Left ventricle myocardium inferior (tissue), 1 donor: ENCODE data around the gene DENND5A. TPM values are rescaled to one million over a fixed set of nuclear protein-coding genes. Genes with fewer than 3 reads are reported as not detected.

Source experiments
- DNase-seq: peaks from one replicate; pipeline ENCODE4 v3.0.0-alpha.2; 2020
- H3K27ac ChIP-seq: fragments of 200-600 bp; replicated peaks from 2 replicates; pipeline ENCODE4 v1.8.0; 2021
- H3K27me3 ChIP-seq: fragments of 200-600 bp; 2 replicates; pipeline ENCODE4 v1.8.0; 2021; ENCODE audit warnings: low read depth
- H3K36me3 ChIP-seq: fragments of 200-600 bp; 2 replicates; pipeline ENCODE4 v1.8.0; 2021
- H3K4me1 ChIP-seq: fragments of 200-600 bp; 2 replicates; pipeline ENCODE4 v1.8.0; 2021
- H3K4me3 ChIP-seq: fragments of 200-600 bp; 2 replicates; pipeline ENCODE4 v1.8.0; 2021; ENCODE audit warnings: mild to moderate bottlenecking, moderate library complexity
- H3K9me3 ChIP-seq: fragments of 200-600 bp; replicated peaks from 2 replicates; pipeline ENCODE4 v1.8.0; 2021
- CTCF ChIP-seq: fragments of 200-600 bp; IDR thresholded peaks from 2 replicates; pipeline ENCODE4 v1.8.0; 2021; ENCODE audit warnings: antibody characterized with exemption, mild to moderate bottlenecking, borderline replicate concordance
- intact Hi-C: fragments of 100-400 bp; cut with micrococcal nuclease; formaldehyde crosslinking; loops from one replicate; pipeline ENCODE4 v1.11.0; 2022
- microRNA-seq: library from miRNA; unstranded; fragments of <30 nt; microRNA quantifications from one replicate; pipeline ENCODE4 v1.2.0, GENCODE V29; 2020
- total RNA-seq: library from RNA; stranded (reverse); fragmentation: NEBNext Ultra II Directional; extraction: Animal tissue kit (Norgen Biotek cat#: 25700); gene quantifications from one replicate; pipeline ENCODE4 v1.2.1, GENCODE V29; 2021
- donor health status: DM: no; HTN: yes; CAD: no; lungs with severe emphysema.

The DENND5A gene
- total RNA-seq, 1 donor from 2014 or later = 117 TPM

- no peak for DNase-seq
- no peak for TF ChIP-seq CTCF
- Histone ChIP-seq H3K27me3 (peaks cover 59% of the 10 kb centered on the region), H3K9me3 (no peaks in the 10 kb centered on the region), H3K4me3 (peak within 1 kb of the TSS; percentile 68), H3K36me3 (no peaks in the 10 kb centered on the region), H3K4me1 (peaks cover 10% of the 10 kb centered on the region), H3K27ac (no peak within 1 kb of the TSS)
- intact Hi-C loops = no loop called here
Observed at GRCh38 chr11:9091044-9091922, 173.9 kb downstream of the DENND5A start, which contains the start of gene SCUBE2. Gene SCUBE2 (minus strand): TSS chr11:9091599. CDS start chr11:9091528, 71 bp downstream.

- peaks cover 10% of the 10 kb centered on the region for H3K4me1 ChIP-seq
- H3K9me3 ChIP-seq = no peaks in the 10 kb centered on the region
- intact Hi-C loops = no loop called here
- no peaks in the 10 kb centered on the region for H3K36me3 ChIP-seq
- H3K27ac ChIP-seq = no peak overlapping the region
- peak overlapping the region; percentile 68 for H3K4me3 ChIP-seq
- peaks cover 55% of the 10 kb centered on the region for H3K27me3 ChIP-seq
- DNase-seq = no peak
- no peak for TF ChIP-seq CTCF
Observed at GRCh38 chr11:9090488-9091043, 174.6 kb downstream of the DENND5A start.

GRCh38 chr11:9089636-9090035 lies 175.5 kb downstream of the DENND5A start:
- H3K9me3 ChIP-seq = no peaks in the 10 kb centered on the region
- no peak for DNase-seq
- intact Hi-C loops = no loop called here

GRCh38 chr11:9089061-9089460 lies 176.1 kb downstream of the DENND5A start:
- intact Hi-C loops = no loop called here
- Histone ChIP-seq H3K27ac (no peak overlapping the region), H3K4me3 (no peak overlapping the region), H3K27me3 (peaks cover 42% of the 10 kb centered on the region), H3K36me3 (no peaks in the 10 kb centered on the region), H3K4me1 (peaks cover 10% of the 10 kb centered on the region), H3K9me3 (no peaks in the 10 kb centered on the region)
- no peak for DNase-seq
- TF ChIP-seq CTCF = no peak

More at GRCh38 chr11:9089636-9090035, 175.5 kb downstream of the DENND5A start:
- peaks cover 47% of the 10 kb centered on the region for H3K27me3 ChIP-seq
- TF ChIP-seq CTCF = no peak
- no peaks in the 10 kb centered on the region for H3K36me3 ChIP-seq
- no peak overlapping the region for H3K27ac ChIP-seq
- H3K4me1 ChIP-seq = peaks cover 10% of the 10 kb centered on the region
- no peak overlapping the region for H3K4me3 ChIP-seq

Small RNA genes within 50 kb of the gene (microRNA-seq; reads per million reads assigned to microRNA genes)
- not detected for gene MIR5691

Other genes starting within 250 kb of the DENND5A start
- gene SCUBE2, start 173.8 kb downstream of the DENND5A start, total RNA-seq = 1.8 TPM
- gene TMEM41B, start 49.2 kb upstream of the DENND5A start, total RNA-seq = 20.2 TPM
- 150 TPM for gene IPO7, start 119.3 kb upstream of the DENND5A start, total RNA-seq
- gene ZNF143, start 195.7 kb upstream of the DENND5A start, total RNA-seq = 21.7 TPM